Suprapubic skin (tissue), 4 donors: ENCODE data around the gene ZNFX1.

Source experiments
- POLR2A ChIP-seq, 2 donors: fragments of 450-650 bp; IDR thresholded peaks; one replicate each; pipeline ENCODE4 v1.6.1; 2017; ENCODE audit warnings: antibody characterized with exemption in 2 of 2, mild to moderate bottlenecking in 2 of 2, moderate library complexity in 2 of 2
- POLR2AphosphoS5 ChIP-seq, 3 donors: sonication (generic); formaldehyde crosslinking; IDR thresholded peaks; one replicate each; pipeline ENCODE4 v1.6.1; 2017; ENCODE audit warnings: antibody characterized with exemption in 3 of 3
- TF ChIP-seq, protein P1 (sequence below), 2 donors: fragments of 200-600 bp in 1 of 2; fragments of 450-650 bp in 1 of 2; sonication (generic) in 1 of 2; IDR thresholded peaks; one replicate each; pipeline ENCODE4 v1.5.1; 2016 to 2019; ENCODE audit warnings: antibody characterized with exemption in 2 of 2, mild to moderate bottlenecking in 1 of 2, moderate library complexity in 1 of 2

DNA sequence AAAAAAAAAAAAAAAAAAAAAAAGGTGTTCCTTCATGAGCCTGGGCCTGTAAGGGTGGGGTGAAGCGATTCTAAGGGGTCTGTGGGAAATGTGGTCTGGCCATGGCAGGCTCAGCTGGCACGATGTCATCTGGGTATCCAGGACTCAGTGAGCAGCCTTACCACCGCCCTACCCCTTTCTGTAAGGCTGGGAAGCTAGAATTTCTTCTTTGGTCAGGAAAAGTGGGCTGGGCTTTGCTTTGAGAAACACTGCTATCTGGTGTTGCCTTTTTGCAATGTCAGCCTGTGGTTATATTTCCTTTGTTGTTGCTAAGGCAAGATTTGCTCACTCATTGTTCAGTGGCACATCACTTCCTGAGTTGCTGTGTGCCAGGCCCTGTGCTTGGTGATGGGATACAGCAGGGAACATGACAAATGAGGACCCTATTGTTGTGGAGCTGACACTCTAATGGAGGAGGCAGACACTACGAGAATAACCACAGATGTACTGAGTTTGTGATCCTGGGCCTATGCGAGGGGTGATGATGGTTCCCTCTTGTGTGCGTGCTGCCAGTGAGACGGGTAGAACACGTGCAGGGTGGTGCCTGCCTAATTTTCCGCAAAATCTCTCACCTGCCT, 45.9 kb upstream of the ZNFX1 start:
- TF ChIP-seq POLR2AphosphoS5 (IDR thresholded peaks at IDR 0.05) (no peak), POLR2A (IDR thresholded peaks at IDR 0.05) (no peak)
- TF ChIP-seq, protein P1, sequence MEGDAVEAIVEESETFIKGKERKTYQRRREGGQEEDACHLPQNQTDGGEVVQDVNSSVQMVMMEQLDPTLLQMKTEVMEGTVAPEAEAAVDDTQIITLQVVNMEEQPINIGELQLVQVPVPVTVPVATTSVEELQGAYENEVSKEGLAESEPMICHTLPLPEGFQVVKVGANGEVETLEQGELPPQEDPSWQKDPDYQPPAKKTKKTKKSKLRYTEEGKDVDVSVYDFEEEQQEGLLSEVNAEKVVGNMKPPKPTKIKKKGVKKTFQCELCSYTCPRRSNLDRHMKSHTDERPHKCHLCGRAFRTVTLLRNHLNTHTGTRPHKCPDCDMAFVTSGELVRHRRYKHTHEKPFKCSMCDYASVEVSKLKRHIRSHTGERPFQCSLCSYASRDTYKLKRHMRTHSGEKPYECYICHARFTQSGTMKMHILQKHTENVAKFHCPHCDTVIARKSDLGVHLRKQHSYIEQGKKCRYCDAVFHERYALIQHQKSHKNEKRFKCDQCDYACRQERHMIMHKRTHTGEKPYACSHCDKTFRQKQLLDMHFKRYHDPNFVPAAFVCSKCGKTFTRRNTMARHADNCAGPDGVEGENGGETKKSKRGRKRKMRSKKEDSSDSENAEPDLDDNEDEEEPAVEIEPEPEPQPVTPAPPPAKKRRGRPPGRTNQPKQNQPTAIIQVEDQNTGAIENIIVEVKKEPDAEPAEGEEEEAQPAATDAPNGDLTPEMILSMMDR (IDR thresholded peaks at IDR 0.05): peak in 1 of 2 donors; percentile 19
